RWPE2 (cell line): ENCODE data around the gene NDFIP1.

Source experiments
- ATAC-seq: fragments of 200-7000 bp; cut with Tn5 transposase; 3 replicates; pipeline ENCODE4 v1.9.1; 2021; ENCODE audit warnings: low read depth
- DNase-seq: peaks from one replicate; pipeline ENCODE4 v3.0.0-alpha.2; 2020; ENCODE audit warnings: low spot score
- H3K27ac ChIP-seq: fragments of 450-650 bp; 2 replicates; pipeline ENCODE4 v1.5.1; 2017; ENCODE audit warnings: mild to moderate bottlenecking; ENCODE audit not compliant: poor library complexity, severe bottlenecking
- H3K27me3 ChIP-seq: fragments of 250-450 bp; sonication (Bioruptor Pico); 2 replicates; pipeline ENCODE4 v1.5.1; 2021; ENCODE audit warnings: mild to moderate bottlenecking, moderate library complexity; ENCODE audit not compliant: insufficient read depth, poor library complexity, severe bottlenecking
- H3K36me3 ChIP-seq: fragments of 250-450 bp; sonication (Bioruptor Pico); 2 replicates; pipeline ENCODE4 v1.5.1; 2020; ENCODE audit warnings: low read depth, mild to moderate bottlenecking, moderate library complexity
- H3K4me1 ChIP-seq: fragments of 250-450 bp; sonication (Bioruptor Pico); 2 replicates; pipeline ENCODE4 v1.5.1; 2021; ENCODE audit warnings: mild to moderate bottlenecking, moderate library complexity; ENCODE audit not compliant: insufficient read depth, poor library complexity, severe bottlenecking
- H3K4me3 ChIP-seq: fragments of 250-450 bp; sonication (Bioruptor Pico); 2 replicates; pipeline ENCODE4 v1.5.1; 2021; ENCODE audit warnings: mild to moderate bottlenecking, moderate library complexity; ENCODE audit not compliant: severe bottlenecking
- H3K9me3 ChIP-seq: fragments of 250-450 bp; sonication (Bioruptor Pico); 2 replicates; pipeline ENCODE4 v1.5.1; 2021; ENCODE audit warnings: mild to moderate bottlenecking, moderate library complexity; ENCODE audit not compliant: severe bottlenecking
- TF ChIP-seq, protein P1 (sequence below): fragments of 450-650 bp; IDR thresholded peaks from one replicate; pipeline ENCODE4 v1.5.1; 2017; ENCODE audit warnings: mild to moderate bottlenecking, moderate library complexity; ENCODE audit not compliant: poor library complexity, severe bottlenecking

Gene NDFIP1, protein sequence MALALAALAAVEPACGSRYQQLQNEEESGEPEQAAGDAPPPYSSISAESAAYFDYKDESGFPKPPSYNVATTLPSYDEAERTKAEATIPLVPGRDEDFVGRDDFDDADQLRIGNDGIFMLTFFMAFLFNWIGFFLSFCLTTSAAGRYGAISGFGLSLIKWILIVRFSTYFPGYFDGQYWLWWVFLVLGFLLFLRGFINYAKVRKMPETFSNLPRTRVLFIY

DNA sequence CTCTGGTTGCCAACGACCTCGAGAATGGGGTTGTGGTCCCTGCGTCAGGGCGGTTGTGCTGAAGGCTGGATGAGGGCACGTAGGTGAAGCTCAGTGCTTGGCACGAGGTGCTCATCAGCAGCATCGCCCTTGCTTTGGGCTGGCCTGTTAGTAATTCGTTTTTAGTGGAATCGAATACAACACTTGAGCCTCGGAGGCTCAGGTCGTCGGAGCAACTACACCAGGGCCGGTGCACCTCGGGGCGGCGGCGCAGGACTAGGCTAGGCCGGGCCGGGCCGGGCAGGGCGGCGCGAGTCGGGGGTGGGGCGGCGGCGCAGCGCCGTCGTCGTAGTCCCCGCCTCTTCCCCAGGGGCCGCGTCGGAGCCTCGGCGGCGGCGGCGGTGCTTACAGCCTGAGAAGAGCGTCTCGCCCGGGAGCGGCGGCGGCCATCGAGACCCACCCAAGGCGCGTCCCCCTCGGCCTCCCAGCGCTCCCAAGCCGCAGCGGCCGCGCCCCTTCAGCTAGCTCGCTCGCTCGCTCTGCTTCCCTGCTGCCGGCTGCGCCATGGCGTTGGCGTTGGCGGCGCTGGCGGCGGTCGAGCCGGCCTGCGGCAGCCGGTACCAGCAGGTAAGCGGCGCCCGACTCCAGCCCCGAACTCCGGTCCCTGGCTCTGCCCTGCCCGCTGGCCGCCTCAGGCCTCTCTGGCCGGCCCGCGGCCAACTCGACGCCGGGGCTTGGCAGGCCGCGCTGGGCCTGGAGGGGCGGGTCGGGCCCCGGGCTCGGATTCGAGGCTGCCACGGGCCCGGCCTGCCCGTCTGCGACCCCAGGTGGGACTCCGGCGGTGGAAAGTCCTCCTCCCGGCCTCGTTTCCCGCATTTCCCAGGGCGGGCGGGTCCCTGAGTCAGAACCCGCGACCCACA, at the start of gene NDFIP1:
Gene NDFIP1 (plus strand): TSS at position 348 of the 899 bp plus-strand sequence. CDS start 196 bp downstream, at position 544.
- peak; percentile 98 for ATAC-seq
- peak; percentile 88 for DNase-seq
- H3K4me3 ChIP-seq: peak within 1 kb of the TSS; percentile 80
- no peaks in the 10 kb centered on the region for H3K27me3 ChIP-seq
- peak within 1 kb of the TSS; percentile 67 for H3K27ac ChIP-seq
- TF ChIP-seq, protein P1, sequence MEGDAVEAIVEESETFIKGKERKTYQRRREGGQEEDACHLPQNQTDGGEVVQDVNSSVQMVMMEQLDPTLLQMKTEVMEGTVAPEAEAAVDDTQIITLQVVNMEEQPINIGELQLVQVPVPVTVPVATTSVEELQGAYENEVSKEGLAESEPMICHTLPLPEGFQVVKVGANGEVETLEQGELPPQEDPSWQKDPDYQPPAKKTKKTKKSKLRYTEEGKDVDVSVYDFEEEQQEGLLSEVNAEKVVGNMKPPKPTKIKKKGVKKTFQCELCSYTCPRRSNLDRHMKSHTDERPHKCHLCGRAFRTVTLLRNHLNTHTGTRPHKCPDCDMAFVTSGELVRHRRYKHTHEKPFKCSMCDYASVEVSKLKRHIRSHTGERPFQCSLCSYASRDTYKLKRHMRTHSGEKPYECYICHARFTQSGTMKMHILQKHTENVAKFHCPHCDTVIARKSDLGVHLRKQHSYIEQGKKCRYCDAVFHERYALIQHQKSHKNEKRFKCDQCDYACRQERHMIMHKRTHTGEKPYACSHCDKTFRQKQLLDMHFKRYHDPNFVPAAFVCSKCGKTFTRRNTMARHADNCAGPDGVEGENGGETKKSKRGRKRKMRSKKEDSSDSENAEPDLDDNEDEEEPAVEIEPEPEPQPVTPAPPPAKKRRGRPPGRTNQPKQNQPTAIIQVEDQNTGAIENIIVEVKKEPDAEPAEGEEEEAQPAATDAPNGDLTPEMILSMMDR: peak; percentile 33
- peaks cover 12% of the 10 kb centered on the region; the same call in 1 of the 2 replicates for H3K36me3 ChIP-seq
- H3K9me3 ChIP-seq: no peaks in the 10 kb centered on the region
- H3K4me1 ChIP-seq: peaks cover 10% of the 10 kb centered on the region

DNA sequence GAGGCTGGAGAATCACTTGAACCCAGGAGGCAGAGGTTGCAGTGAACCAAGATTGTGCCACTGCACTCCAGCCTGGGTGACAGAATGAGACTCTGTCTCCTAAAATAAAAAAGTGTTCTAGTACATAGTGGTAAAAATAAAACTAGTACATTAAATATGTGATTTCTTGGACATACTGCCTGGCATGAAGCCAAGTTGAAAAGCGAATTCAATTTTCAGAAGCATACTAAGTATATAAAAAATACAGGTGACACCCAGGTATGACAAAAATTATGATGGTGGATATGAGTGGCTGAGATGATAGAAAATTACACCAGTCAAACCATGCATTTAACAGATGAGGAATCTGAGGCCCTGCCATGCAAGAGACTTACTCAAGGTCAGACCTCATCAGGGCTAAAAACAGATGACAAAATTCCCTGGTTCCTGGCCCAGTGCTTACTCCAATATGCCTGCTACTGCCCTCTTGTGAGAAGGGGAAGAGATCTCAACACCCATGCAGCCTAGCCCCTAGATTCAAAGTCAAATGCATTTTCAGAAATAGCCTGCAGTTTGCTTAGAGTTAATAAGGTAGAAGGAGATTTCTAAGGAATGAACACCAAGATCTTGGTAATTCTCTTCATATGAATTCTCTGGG, 49.2 kb upstream of the NDFIP1 start:
- H3K36me3 ChIP-seq: no peaks in the 10 kb centered on the region
- no peak for DNase-seq
- peaks cover 20% of the 10 kb centered on the region for H3K4me1 ChIP-seq
- H3K4me3 ChIP-seq: no peak overlapping the region
- no peak for ATAC-seq
- H3K27ac ChIP-seq: no peak overlapping the region
- TF ChIP-seq, protein P1: no peak
- no peaks in the 10 kb centered on the region for H3K9me3 ChIP-seq
- H3K27me3 ChIP-seq: no peaks in the 10 kb centered on the region

DNA sequence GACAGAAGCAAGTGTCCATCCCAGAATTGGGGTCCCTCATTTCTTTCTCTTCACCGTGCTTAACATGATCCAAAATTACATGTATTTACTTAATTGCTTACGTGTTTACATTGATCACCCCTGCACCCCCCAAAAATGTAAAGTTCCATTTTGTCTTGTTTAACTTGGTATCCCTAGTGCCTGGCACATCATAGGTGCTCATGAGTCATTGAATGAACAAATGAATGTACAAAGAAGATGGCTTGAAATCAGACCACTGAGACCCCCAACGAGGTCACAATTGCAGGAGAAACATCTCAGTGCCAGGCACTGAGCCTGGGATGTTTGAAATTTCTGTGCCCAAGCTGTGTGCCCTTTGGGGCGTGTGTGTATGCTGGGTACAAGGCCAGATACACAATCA, 45.2 kb upstream of the NDFIP1 start:
- peaks cover 8% of the 10 kb centered on the region for H3K4me1 ChIP-seq
- ATAC-seq (no peak), DNase-seq (no peak)
- no peaks in the 10 kb centered on the region for H3K27me3 ChIP-seq
- TF ChIP-seq, protein P1: no peak
- H3K27ac ChIP-seq: no peak overlapping the region
- H3K4me3 ChIP-seq: no peak overlapping the region
- no peaks in the 10 kb centered on the region for H3K9me3 ChIP-seq
- no peaks in the 10 kb centered on the region for H3K36me3 ChIP-seq

DNA sequence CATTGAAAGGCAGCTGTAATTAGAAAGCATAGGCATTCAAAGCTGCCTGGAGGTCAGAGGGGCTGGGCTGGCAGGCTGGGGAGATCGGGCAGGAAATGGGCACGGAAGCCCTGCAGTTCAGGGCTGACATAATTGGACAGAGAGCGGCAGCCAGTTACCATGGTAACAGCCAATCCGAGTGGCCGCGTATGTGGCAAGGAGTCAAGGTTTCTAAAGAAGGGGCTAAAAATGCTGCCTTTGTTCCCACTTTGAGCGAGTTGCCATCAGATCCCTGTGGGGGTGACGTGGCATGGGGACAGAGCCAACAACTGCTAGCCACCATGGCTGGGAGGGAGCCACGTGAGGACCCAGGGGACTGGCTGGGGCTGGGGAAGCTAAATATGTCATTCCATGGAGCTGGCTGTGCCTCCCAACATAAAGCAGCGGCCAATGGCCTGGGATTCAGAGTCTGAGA, 44.7 kb upstream of the NDFIP1 start:
- ATAC-seq (no peak), DNase-seq (no peak)
- TF ChIP-seq, protein P1: no peak
- H3K9me3 ChIP-seq: no peaks in the 10 kb centered on the region
- H3K27me3 ChIP-seq: no peaks in the 10 kb centered on the region
- H3K4me3 ChIP-seq: no peak overlapping the region
- peaks cover 2% of the 10 kb centered on the region for H3K4me1 ChIP-seq
- H3K27ac ChIP-seq: no peak overlapping the region
- H3K36me3 ChIP-seq: no peaks in the 10 kb centered on the region
